Breast epithelium (tissue), 3 donors: ENCODE data around the gene HSDL2.

Experiments used
- POLR2A ChIP-seq: fragments of 450-650 bp; IDR thresholded peaks from one replicate; pipeline ENCODE4 v1.6.1; 2016; ENCODE audit warnings: antibody characterized with exemption, mild to moderate bottlenecking, moderate library complexity
- TF ChIP-seq, protein P1 (sequence below), 3 donors: fragments of 450-650 bp; IDR thresholded peaks; one replicate each; pipeline ENCODE4 v1.5.1; 2016 to 2017; ENCODE audit warnings: antibody characterized with exemption in 3 of 3, mild to moderate bottlenecking in 3 of 3, moderate library complexity in 3 of 3

- TF ChIP-seq, protein P1, sequence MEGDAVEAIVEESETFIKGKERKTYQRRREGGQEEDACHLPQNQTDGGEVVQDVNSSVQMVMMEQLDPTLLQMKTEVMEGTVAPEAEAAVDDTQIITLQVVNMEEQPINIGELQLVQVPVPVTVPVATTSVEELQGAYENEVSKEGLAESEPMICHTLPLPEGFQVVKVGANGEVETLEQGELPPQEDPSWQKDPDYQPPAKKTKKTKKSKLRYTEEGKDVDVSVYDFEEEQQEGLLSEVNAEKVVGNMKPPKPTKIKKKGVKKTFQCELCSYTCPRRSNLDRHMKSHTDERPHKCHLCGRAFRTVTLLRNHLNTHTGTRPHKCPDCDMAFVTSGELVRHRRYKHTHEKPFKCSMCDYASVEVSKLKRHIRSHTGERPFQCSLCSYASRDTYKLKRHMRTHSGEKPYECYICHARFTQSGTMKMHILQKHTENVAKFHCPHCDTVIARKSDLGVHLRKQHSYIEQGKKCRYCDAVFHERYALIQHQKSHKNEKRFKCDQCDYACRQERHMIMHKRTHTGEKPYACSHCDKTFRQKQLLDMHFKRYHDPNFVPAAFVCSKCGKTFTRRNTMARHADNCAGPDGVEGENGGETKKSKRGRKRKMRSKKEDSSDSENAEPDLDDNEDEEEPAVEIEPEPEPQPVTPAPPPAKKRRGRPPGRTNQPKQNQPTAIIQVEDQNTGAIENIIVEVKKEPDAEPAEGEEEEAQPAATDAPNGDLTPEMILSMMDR (IDR thresholded peaks at IDR 0.05) = no peak
- TF ChIP-seq POLR2A = no peak
Observed at GRCh38 chr9:112479221-112479620, 99.3 kb downstream of the HSDL2 start.
